Activated CD8-positive, alpha-beta memory T cell treated with anti-CD3 and anti-CD28 coated beads, Interleukin-2, amount 50 U/mL, for 24 hours (primary cell): ENCODE results near the gene AMBP.

Source experiments
- DNase-seq: peaks from one replicate; pipeline ENCODE4 v3.0.0-alpha.2; 2020; ENCODE audit errors: extremely low read depth

Gene AMBP

GRCh38 chr9:114112778-114113584 is 34.9 kb upstream of the AMBP start:
- DNase-seq, result no peak

- no peak for DNase-seq
Observed at GRCh38 chr9:114112325-114112724, 34.2 kb upstream of the AMBP start.

GRCh38 chr9:114110180-114110579 is 32.1 kb upstream of the AMBP start:
- no peak for DNase-seq

GRCh38 chr9:114109124-114109523 is 31.0 kb upstream of the AMBP start:
- DNase-seq, result no peak

- DNase-seq, result peak; percentile 13
Observed at GRCh38 chr9:114108016-114108833, 30.1 kb upstream of the AMBP start.

GRCh38 chr9:114107286-114108001 is 29.3 kb upstream of the AMBP start:
- DNase-seq, result no peak

GRCh38 chr9:114105236-114105635 is 27.1 kb upstream of the AMBP start:
- no peak for DNase-seq

GRCh38 chr9:114102484-114102883 is 24.4 kb upstream of the AMBP start:
- DNase-seq, result no peak

- DNase-seq, result no peak
Observed at GRCh38 chr9:114100536-114100935, 22.4 kb upstream of the AMBP start.

GRCh38 chr9:114099669-114100270 is 21.7 kb upstream of the AMBP start:
- DNase-seq, result no peak

- DNase-seq, result no peak
Observed at GRCh38 chr9:114098936-114099668, 21.0 kb upstream of the AMBP start, which contains the start of gene KIF12. TSS of gene KIF12 (minus strand) at chr9:114099292. CDS start at chr9:114099276, 16 bp downstream.

- peak; percentile 6 for DNase-seq
Observed at GRCh38 chr9:114098021-114098935, 20.2 kb upstream of the AMBP start.

GRCh38 chr9:114097613-114098020 is 19.5 kb upstream of the AMBP start:
- DNase-seq, result no peak

- no peak for DNase-seq
Observed at GRCh38 chr9:114096866-114097612, 18.9 kb upstream of the AMBP start.

- no peak for DNase-seq
Observed at GRCh38 chr9:114096041-114096511, 18.0 kb upstream of the AMBP start.

- DNase-seq, result no peak
Observed at GRCh38 chr9:114094971-114095370, 16.9 kb upstream of the AMBP start.

GRCh38 chr9:114093761-114094505 is 15.8 kb upstream of the AMBP start:
- DNase-seq, result no peak

- DNase-seq, result no peak
Observed at GRCh38 chr9:114093031-114093471, 15.0 kb upstream of the AMBP start.
